A549 treated with DMSO at 1 μM for 4 hours (cell line): ENCODE data around the gene COL11A1. TPM values are rescaled to one million over a fixed set of nuclear protein-coding genes. Genes with fewer than 3 reads are reported as not detected.

ENCODE experiments used
- total RNA-seq: library from RNA; stranded (reverse); fragments of 200-300 nt; extraction: Qiagen RNA extraction; gene quantifications from 5 replicates; pipeline ENCODE4 v1.2.3, GENCODE V29; 2022; ENCODE audit warnings: low read depth

The COL11A1 gene
- 1.9 to 4.7 TPM (median 2.7 TPM) in 5 replicates for total RNA-seq

GRCh38 chr1:103108376-103109150 is at the start of gene COL11A1:
TSS of gene COL11A1 (minus strand) at chr1:103108522. CDS start at chr1:103108178, 344 bp downstream.

